ENCODE results near the gene IRF2.

The IRF2 gene

GRCh38 chr4:184368290-184368689, 106.1 kb downstream of the IRF2 start:
- DNase-seq (ENCODE audit: low spot score): no peak

- DNase-seq (ENCODE audit: low spot score): no peak
These were observed 110.0 kb downstream of the IRF2 start for GRCh38 chr4:184364100-184364921.

GRCh38 chr4:184363258-184363657, 111.1 kb downstream of the IRF2 start:
- DNase-seq (ENCODE audit: low spot score): no peak

GRCh38 chr4:184362396-184362795, 112.0 kb downstream of the IRF2 start:
- no peak for DNase-seq (ENCODE audit: low spot score)

- DNase-seq (ENCODE audit: low spot score): no peak
These were observed 112.9 kb downstream of the IRF2 start for GRCh38 chr4:184361443-184361842.

GRCh38 chr4:184359888-184360287, 114.5 kb downstream of the IRF2 start:
- DNase-seq (ENCODE audit: low spot score): no peak

GRCh38 chr4:184358521-184359232, 115.7 kb downstream of the IRF2 start:
- no peak for DNase-seq (ENCODE audit: low spot score)

- DNase-seq (ENCODE audit: low spot score): no peak
These were observed 116.6 kb downstream of the IRF2 start for GRCh38 chr4:184357772-184358171.

- DNase-seq (ENCODE audit: low spot score): no peak
These were observed 117.2 kb downstream of the IRF2 start for GRCh38 chr4:184357165-184357564.

- no peak for DNase-seq (ENCODE audit: low spot score)
These were observed 118.0 kb downstream of the IRF2 start for GRCh38 chr4:184356366-184356765.

- no peak for DNase-seq (ENCODE audit: low spot score)
These were observed 118.5 kb downstream of the IRF2 start for GRCh38 chr4:184355857-184356256.

- peak; percentile 38 for DNase-seq (ENCODE audit: low spot score)
These were observed 119.2 kb downstream of the IRF2 start for GRCh38 chr4:184355111-184355604.

- DNase-seq (ENCODE audit: low spot score): no peak
These were observed 121.5 kb downstream of the IRF2 start for GRCh38 chr4:184352891-184353290.

GRCh38 chr4:184351560-184352451, 122.5 kb downstream of the IRF2 start:
- DNase-seq (ENCODE audit: low spot score): no peak

- no peak for DNase-seq (ENCODE audit: low spot score)
These were observed 123.4 kb downstream of the IRF2 start for GRCh38 chr4:184350964-184351363.

- DNase-seq (ENCODE audit: low spot score): no peak
These were observed 124.0 kb downstream of the IRF2 start for GRCh38 chr4:184350213-184350817.

GRCh38 chr4:184349283-184350039, 124.9 kb downstream of the IRF2 start:
- DNase-seq (ENCODE audit: low spot score): no peak

GRCh38 chr4:184348311-184349233, 125.8 kb downstream of the IRF2 start:
- no peak for DNase-seq (ENCODE audit: low spot score)

GRCh38 chr4:184347251-184348239, 126.8 kb downstream of the IRF2 start:
- peak; percentile 16 for DNase-seq (ENCODE audit: low spot score)
